ENCODE data around the gene CCDC137.
A peak's percentile ranks its signal among the peaks of the same experiment; 100 is the strongest.

Gene CCDC137

GRCh38 chr17:81691608-81692007 lies 25.1 kb downstream of the CCDC137 start:
- peaks cover 89% of the 10 kb centered on the region for H3K36me3 ChIP-seq (ENCODE audit: insufficient read depth, low read length)
- H3K4me1 ChIP-seq (ENCODE audit: insufficient read depth, low read length): no peaks in the 10 kb centered on the region
- H3K4me3 ChIP-seq (ENCODE audit: low read length): no peak overlapping the region
- no peaks in the 10 kb centered on the region for H3K9me3 ChIP-seq (ENCODE audit: low read length)
- no peak overlapping the region for H2AFZ ChIP-seq (ENCODE audit: low read depth, low read length)
- no peaks in the 10 kb centered on the region for H3K27me3 ChIP-seq (ENCODE audit: insufficient read depth, low read length)

DNA sequence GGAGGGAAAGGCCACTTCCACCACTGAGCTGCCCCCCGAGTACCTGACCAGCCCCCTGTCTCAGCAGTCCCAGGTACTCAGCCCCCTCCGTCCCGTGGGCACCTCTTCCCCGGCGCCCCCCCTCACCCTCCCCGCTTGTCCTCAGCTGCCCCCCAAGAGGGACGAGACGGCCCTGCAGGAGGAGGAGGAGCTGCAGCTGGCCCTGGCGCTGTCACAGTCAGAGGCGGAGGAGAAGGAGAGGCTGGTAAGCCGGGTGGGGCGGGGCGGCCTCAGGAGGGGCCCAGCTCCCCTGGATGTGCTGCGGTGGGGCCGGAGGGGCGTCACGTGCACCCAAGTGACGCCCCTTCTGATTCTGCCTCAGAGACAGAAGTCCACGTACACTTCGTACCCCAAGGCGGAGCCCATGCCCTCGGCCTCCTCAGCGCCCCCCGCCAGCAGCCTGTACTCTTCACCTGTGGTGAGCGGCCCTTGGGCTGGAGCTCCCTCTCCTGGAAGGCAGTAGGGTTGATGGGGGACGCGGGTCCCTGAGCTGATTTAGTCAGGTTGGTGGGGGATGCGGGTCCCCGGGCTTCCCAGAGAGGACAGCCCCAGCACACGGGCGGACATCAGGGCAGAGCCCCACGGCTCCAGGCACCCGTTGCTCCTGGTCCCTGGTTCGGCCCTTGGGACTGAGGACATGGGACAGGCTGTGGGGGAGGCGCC lies 27.1 kb downstream of the CCDC137 start:
- H3K36me3 ChIP-seq (ENCODE audit: insufficient read depth, low read length): peaks cover 91% of the 10 kb centered on the region
- no peaks in the 10 kb centered on the region for H3K27me3 ChIP-seq (ENCODE audit: insufficient read depth, low read length)
- no peaks in the 10 kb centered on the region for H3K4me1 ChIP-seq (ENCODE audit: insufficient read depth, low read length)

GRCh38 chr17:81694810-81695209 lies 28.3 kb downstream of the CCDC137 start:
- no peak overlapping the region for H2AFZ ChIP-seq (ENCODE audit: low read depth, low read length)
- H3K4me1 ChIP-seq (ENCODE audit: insufficient read depth, low read length): no peaks in the 10 kb centered on the region
- no peak overlapping the region for H3K4me3 ChIP-seq (ENCODE audit: low read length)
- H3K9me3 ChIP-seq (ENCODE audit: low read length): no peaks in the 10 kb centered on the region
- H3K36me3 ChIP-seq (ENCODE audit: insufficient read depth, low read length): peaks cover 84% of the 10 kb centered on the region
- no peaks in the 10 kb centered on the region for H3K27me3 ChIP-seq (ENCODE audit: insufficient read depth, low read length)

More for the DNA sequence above, 27.1 kb downstream of the CCDC137 start:
- Histone ChIP-seq H3K4me3 (ENCODE audit: low read length) (no peak overlapping the region), H3K9me3 (ENCODE audit: low read length) (no peaks in the 10 kb centered on the region), H2AFZ (ENCODE audit: low read depth, low read length) (no peak overlapping the region)

DNA sequence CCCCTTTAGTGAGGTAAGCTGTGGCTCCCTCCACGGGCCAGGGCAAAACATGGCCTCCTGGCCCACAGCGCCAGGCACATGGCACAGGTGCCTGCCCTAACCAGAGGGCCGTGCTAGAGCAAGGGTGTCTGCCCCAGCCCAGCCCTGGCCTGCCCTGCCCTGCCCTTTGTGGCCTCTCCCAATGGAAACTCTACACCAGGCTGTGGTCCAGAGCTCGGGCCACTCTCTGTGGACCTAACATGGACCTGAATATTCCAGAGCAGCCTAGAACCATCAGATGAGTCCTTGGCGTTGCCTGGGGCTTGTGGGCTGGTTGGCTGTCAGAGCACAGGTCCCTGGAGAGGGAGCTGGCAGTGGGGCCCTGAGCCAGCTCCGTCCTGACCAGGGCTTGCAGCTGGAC lies 28.7 kb downstream of the CCDC137 start:
- no peaks in the 10 kb centered on the region for H3K9me3 ChIP-seq (ENCODE audit: low read length)
- H3K27me3 ChIP-seq (ENCODE audit: insufficient read depth, low read length): no peaks in the 10 kb centered on the region
- no peak overlapping the region for H2AFZ ChIP-seq (ENCODE audit: low read depth, low read length)
- peaks cover 80% of the 10 kb centered on the region for H3K36me3 ChIP-seq (ENCODE audit: insufficient read depth, low read length)
- no peaks in the 10 kb centered on the region for H3K4me1 ChIP-seq (ENCODE audit: insufficient read depth, low read length)
- no peak overlapping the region for H3K4me3 ChIP-seq (ENCODE audit: low read length)

DNA sequence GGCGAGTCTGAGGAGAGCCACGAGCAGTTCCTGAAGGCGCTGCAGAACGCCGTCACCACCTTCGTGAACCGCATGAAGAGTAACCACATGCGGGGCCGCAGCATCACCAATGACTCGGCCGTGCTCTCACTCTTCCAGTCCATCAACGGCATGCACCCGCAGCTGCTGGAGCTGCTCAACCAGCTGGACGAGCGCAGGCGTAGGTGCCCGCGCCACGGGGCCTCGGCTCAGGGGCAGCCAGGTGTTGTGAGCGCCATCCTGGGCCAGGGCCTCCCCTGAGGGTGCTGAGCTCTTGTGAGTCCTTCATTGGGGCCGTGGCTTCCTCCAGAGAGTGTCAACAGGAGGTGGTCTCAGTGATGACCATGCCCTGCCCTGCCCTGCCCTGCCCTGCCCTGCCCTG lies 29.3 kb downstream of the CCDC137 start:
- Histone ChIP-seq H2AFZ (ENCODE audit: low read depth, low read length) (no peak overlapping the region), H3K27me3 (ENCODE audit: insufficient read depth, low read length) (no peaks in the 10 kb centered on the region), H3K36me3 (ENCODE audit: insufficient read depth, low read length) (peaks cover 77% of the 10 kb centered on the region), H3K9me3 (ENCODE audit: low read length) (no peaks in the 10 kb centered on the region), H3K4me3 (ENCODE audit: low read length) (no peak overlapping the region), H3K4me1 (ENCODE audit: insufficient read depth, low read length) (no peaks in the 10 kb centered on the region)

DNA sequence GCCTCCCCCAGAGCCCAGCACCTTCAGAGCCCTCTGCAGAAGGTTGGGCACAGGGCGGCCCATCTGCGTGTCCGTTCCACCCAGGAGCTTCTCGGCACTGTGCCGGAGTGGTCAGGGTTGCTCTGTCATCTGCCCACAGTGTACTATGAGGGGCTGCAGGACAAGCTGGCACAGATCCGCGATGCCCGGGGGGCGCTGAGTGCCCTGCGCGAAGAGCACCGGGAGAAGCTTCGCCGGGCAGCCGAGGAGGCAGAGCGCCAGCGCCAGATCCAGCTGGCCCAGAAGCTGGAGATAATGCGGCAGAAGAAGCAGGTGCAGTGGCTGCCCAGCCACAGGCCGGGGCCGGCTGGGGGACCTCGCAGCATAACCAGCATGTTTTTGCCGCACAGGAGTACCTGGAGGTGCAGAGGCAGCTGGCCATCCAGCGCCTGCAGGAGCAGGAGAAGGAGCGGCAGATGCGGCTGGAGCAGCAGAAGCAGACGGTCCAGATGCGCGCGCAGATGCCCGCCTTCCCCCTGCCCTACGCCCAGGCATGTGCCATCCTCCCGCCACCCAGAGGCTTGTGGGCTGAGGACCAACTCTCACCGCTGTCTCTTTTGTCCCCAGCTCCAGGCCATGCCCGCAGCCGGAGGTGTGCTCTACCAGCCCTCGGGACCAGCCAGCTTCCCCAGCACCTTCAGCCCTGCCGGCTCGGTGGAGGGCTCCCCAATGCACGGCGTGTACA lies 29.8 kb downstream of the CCDC137 start:
- Histone ChIP-seq H3K4me1 (ENCODE audit: insufficient read depth, low read length) (peaks cover 5% of the 10 kb centered on the region), H3K4me3 (ENCODE audit: low read length) (no peak overlapping the region), H3K27me3 (ENCODE audit: insufficient read depth, low read length) (no peaks in the 10 kb centered on the region), H3K9me3 (ENCODE audit: low read length) (no peaks in the 10 kb centered on the region), H3K36me3 (ENCODE audit: insufficient read depth, low read length) (peaks cover 80% of the 10 kb centered on the region), H2AFZ (ENCODE audit: low read depth, low read length) (no peak overlapping the region)

DNA sequence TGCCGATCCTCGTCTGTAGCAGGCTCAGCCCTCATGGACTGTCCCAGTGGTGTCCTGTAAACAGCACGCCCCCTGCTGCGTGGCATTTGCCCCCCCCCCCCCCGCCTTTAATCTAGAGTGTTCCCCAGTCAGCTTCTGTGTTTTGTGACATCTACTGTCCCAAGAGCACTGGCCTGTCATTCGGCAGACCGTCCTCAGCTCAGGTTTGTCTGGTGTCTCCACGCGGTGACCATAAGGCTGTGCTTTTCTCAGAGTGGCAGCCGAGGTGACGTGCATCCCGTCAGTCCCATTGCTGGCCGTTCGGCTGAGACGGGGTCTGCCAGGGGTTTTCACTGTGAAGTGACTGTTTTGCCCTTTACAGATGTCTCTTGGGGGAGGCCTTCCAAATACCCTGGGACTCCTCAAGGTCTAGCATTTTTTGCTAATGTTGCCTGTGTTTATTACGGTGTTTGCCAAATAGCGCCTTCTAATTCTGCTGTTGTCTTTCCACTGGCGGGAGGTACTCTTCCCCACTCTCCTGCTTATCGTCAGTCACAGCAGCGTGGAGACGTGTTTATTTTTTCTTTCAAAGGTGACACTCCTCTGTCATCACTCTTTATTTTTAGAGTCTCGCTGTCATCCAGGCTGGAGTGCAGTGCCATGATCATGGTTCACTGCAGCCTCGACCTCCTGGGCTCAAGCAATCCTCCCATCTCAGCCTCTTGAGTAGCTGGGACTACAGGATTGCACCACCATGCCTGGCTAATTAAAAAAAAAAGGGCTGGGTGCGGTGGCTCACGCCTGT lies 30.9 kb downstream of the CCDC137 start:
- H3K4me1 ChIP-seq (ENCODE audit: insufficient read depth, low read length): peaks cover 15% of the 10 kb centered on the region
- H3K4me3 ChIP-seq (ENCODE audit: low read length): no peak overlapping the region
- H3K27me3 ChIP-seq (ENCODE audit: insufficient read depth, low read length): no peaks in the 10 kb centered on the region
- no peaks in the 10 kb centered on the region for H3K9me3 ChIP-seq (ENCODE audit: low read length)
- peaks cover 75% of the 10 kb centered on the region for H3K36me3 ChIP-seq (ENCODE audit: insufficient read depth, low read length)
- H2AFZ ChIP-seq (ENCODE audit: low read depth, low read length): no peak overlapping the region

GRCh38 chr17:81700353-81701287 lies 34.1 kb downstream of the CCDC137 start:
- no peaks in the 10 kb centered on the region for H3K27me3 ChIP-seq (ENCODE audit: insufficient read depth, low read length)
- H2AFZ ChIP-seq (ENCODE audit: low read depth, low read length): no peak overlapping the region
- H3K4me1 ChIP-seq (ENCODE audit: insufficient read depth, low read length): peaks cover 25% of the 10 kb centered on the region
- no peak overlapping the region for H3K4me3 ChIP-seq (ENCODE audit: low read length)
- peaks cover 56% of the 10 kb centered on the region for H3K36me3 ChIP-seq (ENCODE audit: insufficient read depth, low read length)
- no peaks in the 10 kb centered on the region for H3K9me3 ChIP-seq (ENCODE audit: low read length)

DNA sequence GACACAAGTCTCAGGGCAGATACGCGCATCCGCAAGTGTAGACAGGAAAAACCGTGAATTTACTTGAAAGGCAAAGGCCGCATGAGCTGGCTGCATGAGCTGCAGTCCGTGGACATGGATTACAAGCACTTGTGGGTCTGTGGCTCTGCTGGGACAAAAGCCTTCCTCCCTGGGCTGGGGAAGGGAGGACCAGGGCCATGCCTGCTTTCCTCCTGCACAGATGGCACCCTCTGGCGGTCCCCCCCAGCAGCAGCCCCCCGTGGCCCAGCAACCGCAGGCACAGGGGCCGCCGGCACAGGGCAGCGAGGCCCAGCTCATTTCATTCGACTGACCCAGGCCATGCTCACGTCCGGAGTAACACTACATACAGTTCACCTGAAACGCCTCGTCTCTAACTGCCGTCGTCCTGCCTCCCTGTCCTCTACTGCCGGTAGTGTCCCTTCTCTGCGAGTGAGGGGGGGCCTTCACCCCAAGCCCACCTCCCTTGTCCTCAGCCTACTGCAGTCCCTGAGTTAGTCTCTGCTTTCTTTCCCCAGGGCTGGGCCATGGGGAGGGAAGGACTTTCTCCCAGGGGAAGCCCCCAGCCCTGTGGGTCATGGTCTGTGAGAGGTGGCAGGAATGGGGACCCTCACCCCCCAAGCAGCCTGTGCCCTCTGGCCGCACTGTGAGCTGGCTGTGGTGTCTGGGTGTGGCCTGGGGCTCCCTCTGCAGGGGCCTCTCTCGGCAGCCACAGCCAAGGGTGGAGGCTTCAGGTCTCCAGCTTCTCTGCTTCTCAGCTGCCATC lies 34.9 kb downstream of the CCDC137 start:
- Histone ChIP-seq H3K4me3 (ENCODE audit: low read length) (peak overlapping the region; percentile 86), H3K9me3 (ENCODE audit: low read length) (no peaks in the 10 kb centered on the region), H3K36me3 (ENCODE audit: insufficient read depth, low read length) (peaks cover 55% of the 10 kb centered on the region), H3K4me1 (ENCODE audit: insufficient read depth, low read length) (peaks cover 25% of the 10 kb centered on the region), H3K27me3 (ENCODE audit: insufficient read depth, low read length) (no peaks in the 10 kb centered on the region), H2AFZ (ENCODE audit: low read depth, low read length) (no peak overlapping the region)

- H3K36me3 ChIP-seq (ENCODE audit: insufficient read depth, low read length): peaks cover 54% of the 10 kb centered on the region
- peak within 1 kb of the TSS; percentile 86 for H3K4me3 ChIP-seq (ENCODE audit: low read length)
- no peaks in the 10 kb centered on the region for H3K27me3 ChIP-seq (ENCODE audit: insufficient read depth, low read length)
- H3K4me1 ChIP-seq (ENCODE audit: insufficient read depth, low read length): peaks cover 25% of the 10 kb centered on the region
- H2AFZ ChIP-seq (ENCODE audit: low read depth, low read length): peak within 1 kb of the TSS; percentile 29
- no peaks in the 10 kb centered on the region for H3K9me3 ChIP-seq (ENCODE audit: low read length)
These were observed 36.6 kb downstream of the CCDC137 start, which contains the start of gene MRPL12 for GRCh38 chr17:81702934-81703746. Gene MRPL12 (plus strand): TSS chr17:81703367. CDS start chr17:81703502, 135 bp downstream.
